H9 (cell line): ENCODE measurements around the gene BCO1. TPM values are rescaled to one million over a fixed set of nuclear protein-coding genes. Genes with fewer than 3 reads are reported as not detected.

Experiments
- DNase-seq: peaks from one replicate; pipeline ENCODE4 v3.0.0-alpha.2; 2017
- H2AFZ ChIP-seq: one replicate; pipeline ENCODE4 v1.6.1; 2013; ENCODE audit warnings: mild to moderate bottlenecking, low read length, control low read depth, moderate library complexity
- H2AK5ac ChIP-seq: 2 replicates; pipeline ENCODE4 v1.6.1; 2013; ENCODE audit warnings: low read length, control low read depth, mixed read lengths; ENCODE audit not compliant: insufficient read length
- H2BK120ac ChIP-seq: one replicate; pipeline ENCODE4 v1.6.1; 2013; ENCODE audit warnings: low read depth, mild to moderate bottlenecking, low read length, control low read depth, inconsistent platforms; ENCODE audit not compliant: poor library complexity, severe bottlenecking
- H2BK12ac ChIP-seq: 2 replicates; pipeline ENCODE4 v1.6.1; 2013; ENCODE audit warnings: low read length, control low read depth, mixed read lengths, low read depth; ENCODE audit not compliant: insufficient read length
- H2BK15ac ChIP-seq: 2 replicates; pipeline ENCODE4 v1.6.1; 2013; ENCODE audit warnings: low read depth, low read length, control low read depth
- H2BK20ac ChIP-seq: one replicate; pipeline ENCODE4 v1.6.1; 2013; ENCODE audit warnings: low read depth, mild to moderate bottlenecking, low read length, control low read depth, inconsistent platforms; ENCODE audit not compliant: poor library complexity, severe bottlenecking
- H2BK5ac ChIP-seq: 2 replicates; pipeline ENCODE4 v1.6.1; 2013; ENCODE audit warnings: low read length, control low read depth, mixed read lengths; ENCODE audit not compliant: insufficient read length
- H3K14ac ChIP-seq: 2 replicates; pipeline ENCODE4 v1.6.1; 2013; ENCODE audit warnings: low read length, control low read depth; ENCODE audit not compliant: insufficient read depth
- H3K18ac ChIP-seq: 2 replicates; pipeline ENCODE4 v1.6.1; 2013; ENCODE audit warnings: low read depth, mild to moderate bottlenecking, mixed read lengths, low read length, control low read depth; ENCODE audit not compliant: insufficient read length
- H3K23ac ChIP-seq: 2 replicates; pipeline ENCODE4 v1.6.1; 2013; ENCODE audit warnings: low read length, control low read depth, mixed read lengths, low read depth; ENCODE audit not compliant: insufficient read length
- H3K23me2 ChIP-seq: 2 replicates; pipeline ENCODE4 v1.6.1; 2013; ENCODE audit warnings: low read depth, mild to moderate bottlenecking, mixed read lengths, low read length, control low read depth; ENCODE audit not compliant: insufficient read length, poor library complexity, severe bottlenecking
- H3K27ac ChIP-seq: 2 replicates; pipeline ENCODE4 v1.5.1; 2013; ENCODE audit warnings: low read length, control low read depth, mixed read lengths, low read depth; ENCODE audit not compliant: insufficient read length
- H3K27me3 ChIP-seq: 2 replicates; pipeline ENCODE4 v1.6.1; 2013; ENCODE audit warnings: low read length, control low read depth, inconsistent platforms; ENCODE audit not compliant: insufficient read depth
- H3K4ac ChIP-seq: 2 replicates; pipeline ENCODE4 v1.6.1; 2013; ENCODE audit warnings: low read depth, mild to moderate bottlenecking, control low read depth, inconsistent platforms, low read length, moderate library complexity
- H3K4me1 ChIP-seq: 2 replicates; pipeline ENCODE4 v1.6.1; 2013; ENCODE audit warnings: low read length, control low read depth, inconsistent platforms; ENCODE audit not compliant: insufficient read depth
- H3K4me2 ChIP-seq: 2 replicates; pipeline ENCODE4 v1.6.1; 2013; ENCODE audit warnings: low read length, control low read depth, mixed read lengths; ENCODE audit not compliant: insufficient read length, insufficient read depth
- H3K56ac ChIP-seq: 2 replicates; pipeline ENCODE4 v1.6.1; 2013; ENCODE audit warnings: low read depth, mild to moderate bottlenecking, mixed read lengths, low read length, control low read depth; ENCODE audit not compliant: insufficient read length
- H3K79me1 ChIP-seq: 2 replicates; pipeline ENCODE4 v1.6.1; 2013; ENCODE audit warnings: low read depth, mild to moderate bottlenecking, moderate library complexity, low read length, control low read depth, inconsistent platforms; ENCODE audit not compliant: insufficient read depth, poor library complexity, severe bottlenecking
- H3K79me2 ChIP-seq: 2 replicates; pipeline ENCODE4 v1.6.1; 2013; ENCODE audit warnings: low read length, control low read depth, inconsistent platforms; ENCODE audit not compliant: insufficient read depth
- H3K9ac ChIP-seq: 2 replicates; pipeline ENCODE4 v1.6.1; 2013; ENCODE audit warnings: low read length, control low read depth, mixed read lengths; ENCODE audit not compliant: insufficient read length; ENCODE audit errors: extremely low read depth
- H3K9me3 ChIP-seq: one replicate; pipeline ENCODE4 v1.6.1; 2013; ENCODE audit warnings: low read depth, low read length, inconsistent platforms; ENCODE audit not compliant: control insufficient read depth
- H3T11ph ChIP-seq: one replicate; pipeline ENCODE4 v1.6.1; 2013; ENCODE audit warnings: mild to moderate bottlenecking, low read length, control low read depth, inconsistent platforms
- H4K20me1 ChIP-seq: one replicate; pipeline ENCODE4 v1.6.1; 2013; ENCODE audit not compliant: control insufficient read depth, insufficient read length, insufficient read depth
- H4K5ac ChIP-seq: 2 replicates; pipeline ENCODE4 v1.6.1; 2013; ENCODE audit warnings: low read depth, mild to moderate bottlenecking, mixed read lengths, low read length, control low read depth; ENCODE audit not compliant: insufficient read length
- H4K8ac ChIP-seq: replicated peaks from 2 replicates; pipeline ENCODE4 v1.6.1; 2013; ENCODE audit warnings: low read length, control low read depth, mixed read lengths, low read depth; ENCODE audit not compliant: insufficient read length
- H4K91ac ChIP-seq: 2 replicates; pipeline ENCODE4 v1.6.1; 2013; ENCODE audit warnings: low read depth, mild to moderate bottlenecking, moderate library complexity, mixed read lengths, low read length, control low read depth; ENCODE audit not compliant: insufficient read length
- H3K27ac Mint-ChIP-seq, 3 experiments: 2 replicates in 2 of 3; 3 replicates in 1 of 3; pipeline ENCODE4 v1.8.0; 2020 to 2021; ENCODE audit warnings: mixed read lengths in 3 of 3, mild to moderate bottlenecking in 1 of 3, moderate library complexity in 1 of 3
- H3K27me3 Mint-ChIP-seq: 2 replicates; pipeline ENCODE4 v1.8.0; 2021; ENCODE audit warnings: low read depth, mild to moderate bottlenecking, moderate library complexity, mixed read lengths
- H3K36me3 Mint-ChIP-seq, 3 experiments: 2 replicates in 2 of 3; 3 replicates in 1 of 3; pipeline ENCODE4 v1.8.0; 2020 to 2021; ENCODE audit warnings: low read depth in 3 of 3, mixed read lengths in 3 of 3; ENCODE audit not compliant: insufficient read depth in 1 of 3
- H3K4me1 Mint-ChIP-seq, 2 experiments: 2 replicates each; pipeline ENCODE4 v1.8.0; 2020; ENCODE audit warnings: mixed read lengths in 2 of 2
- H3K4me3 Mint-ChIP-seq, 2 experiments: 2 replicates in 1 of 2; 3 replicates in 1 of 2; pipeline ENCODE4 v1.8.0; 2020 to 2021; ENCODE audit warnings: mild to moderate bottlenecking in 2 of 2, mixed read lengths in 2 of 2, moderate library complexity in 1 of 2
- H3K9me3 Mint-ChIP-seq, 2 experiments: 2 replicates in 1 of 2; 3 replicates in 1 of 2; pipeline ENCODE4 v1.8.0; 2020; ENCODE audit warnings: mild to moderate bottlenecking in 2 of 2, mixed read lengths in 2 of 2, moderate library complexity in 1 of 2
- CTCF ChIP-seq: fragments of 200-600 bp; sonication (generic); conservative IDR thresholded peaks from 3 replicates; pipeline ENCODE4 v1.8.0; 2021; ENCODE audit warnings: antibody characterized with exemption, mild to moderate bottlenecking
- whole genome bisulfite sequencing: extraction: QIAGEN DNeasy Blood & Tissue Kit; methylation state at CpG from one replicate; pipeline ENCODE4 v1.1.7; 2013; ENCODE audit warnings: missing lambda C conversion rate, low lambda C conversion rate, mixed read lengths; ENCODE audit not compliant: insufficient read length; ENCODE audit errors: extremely low coverage; 5-methylcytosine and 5-hydroxymethylcytosine counted together
- total RNA-seq: library from RNA; stranded (reverse); gene quantifications from 2 replicates; pipeline ENCODE4 v1.2.1, GENCODE V29; 2021

Gene BCO1
- total RNA-seq, 1 experiment from 2014 or later, result not detected

- no CpG with 5 or more reads among the region's 3 CpGs for WGBS
- Histone ChIP-seq H2AFZ (no peak overlapping the region), H3K56ac (no peak overlapping the region), H2BK12ac (no peak overlapping the region), H3K23ac (no peak overlapping the region), H3K79me2 (no peaks in the 10 kb centered on the region), H4K8ac (no peak overlapping the region), H2BK120ac (no peak overlapping the region), H3T11ph (no peak overlapping the region), H3K27me3 (no peaks in the 10 kb centered on the region), H4K20me1 (no peaks in the 10 kb centered on the region), H3K14ac (no peak overlapping the region), H3K4me2 (no peak overlapping the region), H2BK5ac (no peak overlapping the region), H3K4me1 (no peaks in the 10 kb centered on the region), H3K9ac (no peak overlapping the region), H3K23me2 (no peaks in the 10 kb centered on the region), H3K79me1 (no peaks in the 10 kb centered on the region), H3K18ac (no peak overlapping the region), H3K4ac (no peak overlapping the region), H3K27ac (no peak overlapping the region), H4K91ac (no peak overlapping the region), H2BK15ac (no peak overlapping the region), H3K9me3 (no peaks in the 10 kb centered on the region), H4K5ac (no peak overlapping the region), H2AK5ac (no peak overlapping the region), H2BK20ac (no peak overlapping the region)
- no peak for DNase-seq
- H3K9me3 Mint-ChIP-seq, result no peaks in the 10 kb centered on the region
- no peak overlapping the region for H3K4me3 Mint-ChIP-seq
- peaks cover 8% of the 10 kb centered on the region for H3K27me3 Mint-ChIP-seq
- H3K4me1 Mint-ChIP-seq, result peaks cover 9 to 14% of the 10 kb centered on the region in 2 experiments
- TF ChIP-seq CTCF, result no peak
- no peak overlapping the region for H3K27ac Mint-ChIP-seq
- H3K36me3 Mint-ChIP-seq, result no peaks in the 10 kb centered on the region; a peak in 1 of 7 replicates
Measured at GRCh38 chr16:81210807-81211206, 27.7 kb upstream of the BCO1 start.
